Measurements from ENCODE around the gene NCOA4. TPM values are rescaled to one million over a fixed set of nuclear protein-coding genes. Genes with fewer than 3 reads are reported as not detected.

NCOA4 gene
- total and polyA plus RNA-seq, 2 of the 8 experiments (the other 6 are each of a cell fraction or from before 2014, with no cell fraction given), result 28.9 to 65.2 TPM

- no peak overlapping the region for H4K8ac ChIP-seq (ENCODE audit: extremely low read depth, insufficient read depth, low read length)
- H3K4ac ChIP-seq (replicated peaks; ENCODE audit: insufficient read length, low read depth, low read length), result no peak overlapping the region
- CTCF ChIA-PET (ENCODE audit: partially characterized antibody), result interaction anchor here (0.6 to 4.7 kb wide), 7 partner anchors 9 to 363 kb away, joined by 3 to 16 read pairs (median 3); no protein-coding TSS in a partner anchor
- H3K79me1 ChIP-seq (ENCODE audit: low read depth, low read length), result peaks cover 2% of the 10 kb centered on the region; the same call in 1 of the 2 replicates
- H2BK5ac ChIP-seq (ENCODE audit: low read depth, low read length), result no peak overlapping the region
- FAIRE-seq, result no peak
- no peak overlapping the region for H2BK120ac ChIP-seq (replicated peaks; ENCODE audit: low read depth, low read length)
- no peak overlapping the region for H3K23ac ChIP-seq (ENCODE audit: insufficient read length)
- no peak overlapping the region for H2BK20ac ChIP-seq (ENCODE audit: low read length)
- no peak overlapping the region for H3K56ac ChIP-seq (replicated peaks; ENCODE audit: insufficient read length, low read depth, low read length)
- H4K91ac ChIP-seq (replicated peaks; ENCODE audit: insufficient read length, low read length), result no peak overlapping the region
- H2AK5ac ChIP-seq (ENCODE audit: low read depth, low read length), result peak overlapping the region; percentile 46; the same call in 1 of the 2 replicates
- H3K9ac ChIP-seq (replicated peaks in 1 of 4; ENCODE audit: extremely low read depth in 1 of 4, low read depth in 3 of 4, low read length in 3 of 4), result no peak overlapping the region
- no peak overlapping the region for H3K4me2 ChIP-seq (ENCODE audit: insufficient read depth in 1 of 2, low read depth in 2 of 2, low read length in 2 of 2)
- 0 out of 2 replicates have a peak overlapping the region, but pooled peaks have one; percentile 46 for H2AFZ ChIP-seq (ENCODE audit: low read length)
- H3K4me3 ChIP-seq (ENCODE audit: extremely low read depth in 1 of 4, insufficient read depth in 2 of 4, low read depth in 3 of 4, low read length in 4 of 4), result no peak overlapping the region
- H3K27ac ChIP-seq (ENCODE audit: low read depth, low read length), result no peak overlapping the region
- H3K14ac ChIP-seq (ENCODE audit: insufficient read length), result no peak overlapping the region
- H4K20me1 ChIP-seq (replicated peaks in 1 of 2; ENCODE audit: control insufficient read depth in 1 of 2, insufficient read depth in 2 of 2, low read length in 2 of 2), result peaks cover 1 to 10% of the 10 kb centered on the region in 2 experiments
- H3K18ac ChIP-seq (ENCODE audit: extremely low read depth, low read length), result no peak overlapping the region
- H3K79me2 ChIP-seq (ENCODE audit: control insufficient read depth in 1 of 2, insufficient read depth in 2 of 2, low read length in 2 of 2), result peaks cover 0 to 26% of the 10 kb centered on the region in 2 experiments; a peak in 2 of 4 replicates
- no peaks in the 10 kb centered on the region for H3K36me3 ChIP-seq (ENCODE audit: control insufficient read depth in 2 of 4, insufficient read depth in 4 of 4, low read length in 3 of 4)
- POLR2A ChIA-PET (ENCODE audit: partially characterized antibody), result interaction anchor here (0.7 kb wide), 1 partner anchor 32 kb away, joined by 4 read pairs; no protein-coding TSS in a partner anchor
- H3K4me1 ChIP-seq (replicated peaks in 1 of 4; ENCODE audit: control insufficient read depth in 3 of 4, insufficient read depth in 4 of 4, low read length in 3 of 4), result peaks cover 0 to 12% (median 3%) of the 10 kb centered on the region in 4 experiments; a peak in 5 of 7 replicates
- DNase-seq (ENCODE audit: low read depth in 1 of 2, low spot score in 2 of 2), result no peak
- 0 out of 2 replicates have a peak overlapping the region, but pooled peaks have one; percentile 46 for H2BK15ac ChIP-seq (ENCODE audit: low read length)
- H4K5ac ChIP-seq (ENCODE audit: insufficient read length, low read depth, low read length), result no peak overlapping the region
- WGBS, 2 experiments (ENCODE audit: extremely low coverage in 1 of 2, insufficient coverage in 1 of 2, insufficient read length in 1 of 2, insufficient replicate concordance in 2 of 2, low coverage in 1 of 2, low lambda C conversion rate in 2 of 2, missing lambda C conversion rate in 1 of 2), result 78% methylated on average over 6 of the region's 6 CpGs; no CpG with 5 or more reads in 1 of the 2 experiments
- no peaks in the 10 kb centered on the region for H3K9me3 ChIP-seq (ENCODE audit: insufficient read depth in 2 of 2, low read depth in 1 of 2, low read length in 1 of 2)
- peaks cover 4% of the 10 kb centered on the region; the same call in 1 of the 2 replicates for H3K23me2 ChIP-seq (ENCODE audit: low read depth, low read length)
- H3K27me3 ChIP-seq (replicated peaks in 1 of 4; ENCODE audit: control insufficient read depth in 3 of 4, extremely low read depth in 1 of 4, insufficient read depth in 3 of 4, low read length in 3 of 4), result no peaks in the 10 kb centered on the region
- peak overlapping the region; percentile 7; the same call in 1 of the 2 replicates for H2BK12ac ChIP-seq (ENCODE audit: low read depth, low read length)
- TF ChIP-seq POLR2AphosphoS5 (IDR thresholded peaks at IDR 0.05; ENCODE audit: low read depth, low read length) (no peak), RBBP5 (IDR thresholded peaks at IDR 0.05; ENCODE audit: borderline replicate concordance, low read depth, low read length) (no peak), BACH1 (IDR thresholded peaks at IDR 0.05; ENCODE audit: low read length) (no peak), POLR2A (IDR thresholded peaks at IDR 0.05; ENCODE audit: control extremely low read depth in 1 of 2, low read depth in 2 of 2, low read length in 2 of 2) (no peak), TCF12 (IDR thresholded peaks at IDR 0.05; ENCODE audit: low read depth, low read length) (no peak), YY1 (IDR thresholded peaks at IDR 0.05; ENCODE audit: low read depth, low read length) (no peak), SIRT6 (IDR thresholded peaks at IDR 0.05; ENCODE audit: low read length) (no peak), RAD21 (IDR thresholded peaks at IDR 0.05 in 1 of 2, conservative IDR thresholded peaks at IDR 0.05 in 1 of 2; ENCODE audit: low read depth in 2 of 2, low read length in 2 of 2) (no peak), KDM1A (IDR thresholded peaks at IDR 0.05; ENCODE audit: borderline replicate concordance, low read length) (no peak), POU5F1 (IDR thresholded peaks at IDR 0.05; ENCODE audit: low read depth, low read length) (no peak), SAP30 (IDR thresholded peaks at IDR 0.05; ENCODE audit: insufficient read depth, insufficient replicate concordance, low read length) (no peak)
Observed at GRCh38 chr10:46031648-46032532, 1.5 kb upstream of the NCOA4 start.
